ENCODE results near the gene HECW1. TPM values are rescaled to one million over a fixed set of nuclear protein-coding genes. Genes with fewer than 3 reads are reported as not detected.

HECW1 gene
- total and polyA plus RNA-seq, 2 of the 8 experiments (the other 6 are each of a cell fraction or from before 2014, with no cell fraction given), result 2.9 to 12.7 TPM

- H2BK120ac ChIP-seq (replicated peaks; ENCODE audit: low read depth, low read length), result no peak overlapping the region
- no peak overlapping the region for H3K18ac ChIP-seq (ENCODE audit: extremely low read depth, low read length)
- no peak for TF ChIP-seq CREB1 (IDR thresholded peaks at IDR 0.05)
- TF ChIP-seq HDAC2 (IDR thresholded peaks at IDR 0.05; ENCODE audit: borderline replicate concordance in 1 of 2, low read depth in 2 of 2, low read length in 2 of 2), result no peak
- no peak for TF ChIP-seq GTF2F1 (IDR thresholded peaks at IDR 0.05; ENCODE audit: borderline replicate concordance, low read depth, low read length)
- no peak for TF ChIP-seq YY1 (IDR thresholded peaks at IDR 0.05; ENCODE audit: low read depth, low read length)
- TF ChIP-seq POLR2AphosphoS5 (IDR thresholded peaks at IDR 0.05; ENCODE audit: low read depth, low read length), result no peak
- TF ChIP-seq NRF1 (IDR thresholded peaks at IDR 0.05; ENCODE audit: low read depth, low read length), result no peak
- no peak for TF ChIP-seq SP2 (IDR thresholded peaks at IDR 0.05; ENCODE audit: low read length)
- no peak for TF ChIP-seq RAD21 (IDR thresholded peaks at IDR 0.05 in 1 of 2, conservative IDR thresholded peaks at IDR 0.05 in 1 of 2; ENCODE audit: low read depth in 2 of 2, low read length in 2 of 2)
- no peak for TF ChIP-seq SUZ12 (IDR thresholded peaks at IDR 0.05; ENCODE audit: low read length)
- peaks cover 0 to 15% (median 8%) of the 10 kb centered on the region in 4 experiments; a peak in 4 of 7 replicates for H3K4me1 ChIP-seq (replicated peaks in 1 of 4; ENCODE audit: control insufficient read depth in 3 of 4, insufficient read depth in 4 of 4, low read length in 3 of 4)
- H2BK20ac ChIP-seq (ENCODE audit: low read length), result no peak overlapping the region
- no peaks in the 10 kb centered on the region for H3K79me2 ChIP-seq (ENCODE audit: control insufficient read depth in 1 of 2, insufficient read depth in 2 of 2, low read length in 2 of 2)
- no peak overlapping the region for H3K14ac ChIP-seq (ENCODE audit: insufficient read length)
- FAIRE-seq (no peak), DNase-seq (ENCODE audit: low read depth in 1 of 2, low spot score in 2 of 2) (no peak)
- H3K79me1 ChIP-seq (ENCODE audit: low read depth, low read length), result no peaks in the 10 kb centered on the region; the same call in 1 of the 2 replicates
- H4K5ac ChIP-seq (ENCODE audit: insufficient read length, low read depth, low read length), result no peak overlapping the region
- H3K9me3 ChIP-seq (ENCODE audit: insufficient read depth in 2 of 2, low read depth in 1 of 2, low read length in 1 of 2), result no peaks in the 10 kb centered on the region
- H4K91ac ChIP-seq (replicated peaks; ENCODE audit: insufficient read length, low read length), result no peak overlapping the region
- H2BK15ac ChIP-seq (ENCODE audit: low read length), result no peak overlapping the region
- H2BK5ac ChIP-seq (ENCODE audit: low read depth, low read length), result no peak overlapping the region
- H2AK5ac ChIP-seq (ENCODE audit: low read depth, low read length), result no peak overlapping the region
- 87% methylated on average over 4 of the region's 4 CpGs; no CpG with 5 or more reads in 1 of the 2 experiments for WGBS, 2 experiments (ENCODE audit: extremely low coverage in 1 of 2, insufficient coverage in 1 of 2, insufficient read length in 1 of 2, insufficient replicate concordance in 2 of 2, low coverage in 1 of 2, low lambda C conversion rate in 2 of 2, missing lambda C conversion rate in 1 of 2)
- no peak overlapping the region for H3K4me2 ChIP-seq (ENCODE audit: insufficient read depth in 1 of 2, low read depth in 2 of 2, low read length in 2 of 2)
- no peak overlapping the region for H3K56ac ChIP-seq (replicated peaks; ENCODE audit: insufficient read length, low read depth, low read length)
- no peak overlapping the region for H3K4ac ChIP-seq (replicated peaks; ENCODE audit: insufficient read length, low read depth, low read length)
- H3K27ac ChIP-seq (ENCODE audit: low read depth, low read length), result no peak overlapping the region
- H2AFZ ChIP-seq (ENCODE audit: low read length), result no peak overlapping the region
- no peaks in the 10 kb centered on the region for H3K36me3 ChIP-seq (ENCODE audit: control insufficient read depth in 2 of 4, insufficient read depth in 4 of 4, low read length in 3 of 4)
- ChIA-PET CTCF (ENCODE audit: partially characterized antibody) (interaction anchor here (0.9 to 2.6 kb wide), 3 partner anchors 24 to 60 kb away, joined by 3 to 5 read pairs (median 3); no protein-coding TSS in a partner anchor), POLR2A (ENCODE audit: partially characterized antibody) (no interaction called here)
- no peak overlapping the region for H3K4me3 ChIP-seq (ENCODE audit: extremely low read depth in 1 of 4, insufficient read depth in 2 of 4, low read depth in 3 of 4, low read length in 4 of 4)
- no peak overlapping the region for H3K9ac ChIP-seq (replicated peaks in 1 of 4; ENCODE audit: extremely low read depth in 1 of 4, low read depth in 3 of 4, low read length in 3 of 4)
- H4K20me1 ChIP-seq (replicated peaks in 1 of 2; ENCODE audit: control insufficient read depth in 1 of 2, insufficient read depth in 2 of 2, low read length in 2 of 2), result no peaks in the 10 kb centered on the region
- no peaks in the 10 kb centered on the region for H3K27me3 ChIP-seq (replicated peaks in 1 of 4; ENCODE audit: control insufficient read depth in 3 of 4, extremely low read depth in 1 of 4, insufficient read depth in 3 of 4, low read length in 3 of 4)
- H4K8ac ChIP-seq (ENCODE audit: extremely low read depth, insufficient read depth, low read length), result no peak overlapping the region
- H3K23me2 ChIP-seq (ENCODE audit: low read depth, low read length), result no peaks in the 10 kb centered on the region
- 0 out of 2 replicates have a peak overlapping the region, but pooled peaks have one; percentile 20 for H2BK12ac ChIP-seq (ENCODE audit: low read depth, low read length)
- H3K23ac ChIP-seq (ENCODE audit: insufficient read length), result no peak overlapping the region
These were observed 122.5 kb downstream of the HECW1 start for GRCh38 chr7:43234968-43235367.

Measured in H1 (cell line).